Measurements from ENCODE around the gene SERTAD1. TPM values are rescaled to one million over a fixed set of nuclear protein-coding genes. Genes with fewer than 3 reads are reported as not detected.

SERTAD1 gene
- total RNA-seq, 1 donor from 2014 or later, result 14.7 TPM

DNA sequence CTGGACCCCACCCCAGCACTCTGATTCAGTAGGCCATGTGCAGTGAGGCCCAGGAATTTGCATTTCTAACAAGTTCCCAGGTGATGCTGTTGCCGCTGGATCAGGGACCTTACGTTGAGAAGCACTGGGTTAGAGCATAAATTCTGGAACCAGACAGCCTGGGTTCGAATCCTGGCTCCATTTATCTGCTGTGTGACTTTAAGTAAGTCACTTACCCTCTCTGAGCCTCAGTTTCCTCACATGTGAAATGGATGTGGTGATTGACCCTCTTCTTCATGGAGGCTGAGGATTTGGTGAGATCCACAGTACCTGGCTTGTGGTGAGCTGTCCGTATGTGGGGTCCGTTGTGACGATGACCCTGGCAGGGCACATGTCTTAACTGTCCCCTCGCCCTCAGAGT, 51.7 kb downstream of the SERTAD1 start:
- ATAC-seq, result no peak

DNA sequence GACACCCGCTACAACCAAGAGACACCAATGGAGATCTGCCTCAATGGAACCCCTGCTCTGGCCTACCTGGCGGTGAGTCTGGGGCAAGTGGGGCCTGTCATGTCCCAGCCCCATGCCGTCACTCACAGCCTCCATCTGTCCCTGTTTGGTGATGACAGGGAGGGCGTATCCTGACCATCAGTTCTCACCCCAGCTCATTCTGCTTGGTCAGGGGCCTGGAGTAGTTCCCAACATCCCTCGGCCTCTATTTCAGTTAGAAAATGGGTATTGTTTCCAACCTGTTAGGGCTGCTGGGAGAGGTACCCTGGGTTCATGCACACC, 54.0 kb downstream of the SERTAD1 start:
- no peak for ATAC-seq

Other genes with a start within 250 kb of the SERTAD1 start
- 5.1 TPM for gene MAP3K10, start 234.6 kb downstream of the SERTAD1 start, total RNA-seq
- gene TTC9B, start 207.6 kb downstream of the SERTAD1 start, total RNA-seq, result not detected
- gene CCNP, start 199.3 kb downstream of the SERTAD1 start, total RNA-seq, result not detected
- gene AKT2, start 140.6 kb downstream of the SERTAD1 start, total RNA-seq, result 96.0 TPM
- 13.4 TPM for gene C19orf47, start 77.6 kb downstream of the SERTAD1 start, total RNA-seq
- 55.4 TPM for gene PLD3, start 77.3 kb downstream of the SERTAD1 start, total RNA-seq
- not detected for gene HIPK4, start 35.8 kb downstream of the SERTAD1 start, total RNA-seq
- gene PRX, start 12.6 kb downstream of the SERTAD1 start, total RNA-seq, result 0.80 TPM
- gene SERTAD3, start 18.3 kb upstream of the SERTAD1 start, total RNA-seq, result 20.7 TPM
- 119 TPM for gene BLVRB, start 39.8 kb upstream of the SERTAD1 start, total RNA-seq
- gene SPTBN4, start 41.0 kb upstream of the SERTAD1 start, total RNA-seq, result 0.20 TPM
- gene SHKBP1, start 150.9 kb upstream of the SERTAD1 start, total RNA-seq, result 42.8 TPM
- 68.1 TPM for gene LTBP4, start 175.4 kb upstream of the SERTAD1 start, total RNA-seq